ENCODE measurements around the gene SULT2B1.

Gene SULT2B1

GRCh38 chr19:48623556-48624066 lies 71.6 kb downstream of the SULT2B1 start:
- Histone ChIP-seq H3K4me3 (ENCODE audit: low read length) (peak overlapping the region; percentile 81), H2AFZ (ENCODE audit: low read length) (peak overlapping the region; percentile 84), H3K36me3 (replicated peaks; ENCODE audit: insufficient read depth, low read length) (no peaks in the 10 kb centered on the region), H3K9ac (ENCODE audit: low read length) (peak overlapping the region; percentile 27; the same call in 1 of the 2 replicates), H3K4me2 (ENCODE audit: low read depth, low read length) (peak overlapping the region; percentile 79), H3K4me1 (ENCODE audit: low read length) (peaks cover 11% of the 10 kb centered on the region), H4K20me1 (ENCODE audit: insufficient read depth, low read length) (no peaks in the 10 kb centered on the region), H3F3A (ENCODE audit: insufficient read depth, low read length) (peaks cover 4% of the 10 kb centered on the region; the same call in 1 of the 2 replicates), H3K27ac (ENCODE audit: low read length) (no peak overlapping the region; the same call in 1 of the 2 replicates), H3K9me2 (replicated peaks; ENCODE audit: insufficient read depth, low read length) (no peaks in the 10 kb centered on the region), H3K79me2 (ENCODE audit: low read length) (peaks cover 28% of the 10 kb centered on the region), H3K27me3 (replicated peaks; ENCODE audit: insufficient read depth, low read length) (no peaks in the 10 kb centered on the region), H3K9me3 (replicated peaks; ENCODE audit: insufficient read depth, low read length) (no peaks in the 10 kb centered on the region)
- no peak for DNase-seq
- no peak for TF ChIP-seq CTCF (IDR thresholded peaks at IDR 0.05; ENCODE audit: low read length)
- no peak for TF ChIP-seq EZH2 (optimal IDR thresholded peaks at IDR 0.05; ENCODE audit: low read depth, low read length)
- TF ChIP-seq EZH2phosphoT487 (IDR thresholded peaks at IDR 0.05; ENCODE audit: low read length): no peak

GRCh38 chr19:48624067-48624594 lies 72.2 kb downstream of the SULT2B1 start:
- Histone ChIP-seq H3K79me2 (ENCODE audit: low read length) (peaks cover 24% of the 10 kb centered on the region), H3K9ac (ENCODE audit: low read length) (peak overlapping the region; percentile 60), H3K4me1 (ENCODE audit: low read length) (peaks cover 11% of the 10 kb centered on the region), H3K27me3 (replicated peaks; ENCODE audit: insufficient read depth, low read length) (no peaks in the 10 kb centered on the region), H4K20me1 (ENCODE audit: insufficient read depth, low read length) (no peaks in the 10 kb centered on the region), H2AFZ (ENCODE audit: low read length) (peak overlapping the region; percentile 84), H3K4me3 (ENCODE audit: low read length) (peak overlapping the region; percentile 81), H3K36me3 (replicated peaks; ENCODE audit: insufficient read depth, low read length) (no peaks in the 10 kb centered on the region), H3K27ac (ENCODE audit: low read length) (peak overlapping the region; percentile 1; the same call in 1 of the 2 replicates), H3K9me2 (replicated peaks; ENCODE audit: insufficient read depth, low read length) (no peaks in the 10 kb centered on the region), H3K4me2 (ENCODE audit: low read depth, low read length) (peak overlapping the region; percentile 79), H3K9me3 (replicated peaks; ENCODE audit: insufficient read depth, low read length) (no peaks in the 10 kb centered on the region), H3F3A (ENCODE audit: insufficient read depth, low read length) (peaks cover 4% of the 10 kb centered on the region; the same call in 1 of the 2 replicates)
- peak; percentile 97 for DNase-seq
- TF ChIP-seq EZH2phosphoT487 (IDR thresholded peaks at IDR 0.05; ENCODE audit: low read length) (no peak), EZH2 (optimal IDR thresholded peaks at IDR 0.05; ENCODE audit: low read depth, low read length) (no peak)

- Histone ChIP-seq H3K4me1 (ENCODE audit: low read length) (peaks cover 10% of the 10 kb centered on the region), H3K4me3 (ENCODE audit: low read length) (peak overlapping the region; percentile 81), H3K79me2 (ENCODE audit: low read length) (peaks cover 17% of the 10 kb centered on the region), H3F3A (ENCODE audit: insufficient read depth, low read length) (peaks cover 4% of the 10 kb centered on the region; the same call in 1 of the 2 replicates), H2AFZ (ENCODE audit: low read length) (no peak overlapping the region), H3K9me3 (replicated peaks; ENCODE audit: insufficient read depth, low read length) (no peaks in the 10 kb centered on the region), H3K9me2 (replicated peaks; ENCODE audit: insufficient read depth, low read length) (no peaks in the 10 kb centered on the region), H3K27ac (ENCODE audit: low read length) (no peak overlapping the region), H3K27me3 (replicated peaks; ENCODE audit: insufficient read depth, low read length) (no peaks in the 10 kb centered on the region), H3K4me2 (ENCODE audit: low read depth, low read length) (peak overlapping the region; percentile 79), H4K20me1 (ENCODE audit: insufficient read depth, low read length) (no peaks in the 10 kb centered on the region), H3K36me3 (replicated peaks; ENCODE audit: insufficient read depth, low read length) (no peaks in the 10 kb centered on the region), H3K9ac (ENCODE audit: low read length) (peak overlapping the region; percentile 60)
- DNase-seq: no peak
- no peak for TF ChIP-seq CTCF (IDR thresholded peaks at IDR 0.05; ENCODE audit: low read length)
- no peak for TF ChIP-seq EZH2 (optimal IDR thresholded peaks at IDR 0.05; ENCODE audit: low read depth, low read length)
- TF ChIP-seq EZH2phosphoT487 (IDR thresholded peaks at IDR 0.05; ENCODE audit: low read length): no peak
Observed at GRCh38 chr19:48624791-48625723, 73.1 kb downstream of the SULT2B1 start.
